ENCODE data around the gene NCLN.
"Not testable (repeated sequence)": the region's sequence is repeated elsewhere in the genome, so short reads cannot be mapped to it uniquely, and the experiment has no call there.

The NCLN gene

GRCh38 chr19:3149526-3150505, 35.9 kb upstream of the NCLN start:
- H3K27me3 Mint-ChIP-seq = no peaks in the 10 kb centered on the region
- peaks cover 6 to 10% of the 10 kb centered on the region in 2 donors for H3K4me1 Mint-ChIP-seq (ENCODE audit: low read depth in 2 of 2)
- H3K4me3 Mint-ChIP-seq = no peak overlapping the region
- H3K36me3 Mint-ChIP-seq (ENCODE audit: insufficient read depth) = no peaks in the 10 kb centered on the region
- H3K9me3 Mint-ChIP-seq = no peaks in the 10 kb centered on the region
- DNase-seq (no peak), ATAC-seq (replicated peaks) (no peak)
- H3K27ac Mint-ChIP-seq = peak overlapping the region in 1 of 2 donors; percentile 45

GRCh38 chr19:3150739-3151329, 34.9 kb upstream of the NCLN start:
- Mint-ChIP-seq H3K4me3 (no peak overlapping the region), H3K9me3 (peaks cover 0 to 1% of the 10 kb centered on the region in 2 donors), H3K36me3 (ENCODE audit: insufficient read depth) (peaks cover 3% of the 10 kb centered on the region), H3K4me1 (ENCODE audit: low read depth in 2 of 2) (peaks cover 6 to 13% of the 10 kb centered on the region in 2 donors), H3K27ac (no peak overlapping the region), H3K27me3 (no peaks in the 10 kb centered on the region)
- no peak for DNase-seq
- ATAC-seq (replicated peaks) = no peak

GRCh38 chr19:3151563-3152418, 33.9 kb upstream of the NCLN start:
- ATAC-seq (replicated peaks) = no peak
- Mint-ChIP-seq H3K9me3 (peaks cover 0 to 1% of the 10 kb centered on the region in 2 donors), H3K4me1 (ENCODE audit: low read depth in 2 of 2) (peaks cover 5 to 13% of the 10 kb centered on the region in 2 donors), H3K27ac (no peak overlapping the region), H3K4me3 (no peak overlapping the region), H3K27me3 (no peaks in the 10 kb centered on the region), H3K36me3 (ENCODE audit: insufficient read depth) (peaks cover 3% of the 10 kb centered on the region)
- DNase-seq = no peak

GRCh38 chr19:3152419-3152780, 33.3 kb upstream of the NCLN start:
- Mint-ChIP-seq H3K9me3 (peaks cover 0 to 1% of the 10 kb centered on the region in 2 donors), H3K4me3 (no peak overlapping the region), H3K27ac (no peak overlapping the region), H3K4me1 (ENCODE audit: low read depth in 2 of 2) (peaks cover 3 to 13% of the 10 kb centered on the region in 2 donors), H3K36me3 (ENCODE audit: insufficient read depth) (peaks cover 3% of the 10 kb centered on the region), H3K27me3 (no peaks in the 10 kb centered on the region)
- DNase-seq = no peak
- ATAC-seq (replicated peaks) = no peak

GRCh38 chr19:3153286-3154230, 32.2 kb upstream of the NCLN start:
- Mint-ChIP-seq H3K4me3 (no peak overlapping the region), H3K27me3 (no peaks in the 10 kb centered on the region), H3K27ac (no peak overlapping the region), H3K9me3 (peaks cover 0 to 1% of the 10 kb centered on the region in 2 donors), H3K4me1 (ENCODE audit: low read depth in 2 of 2) (peaks cover 3 to 15% of the 10 kb centered on the region in 2 donors), H3K36me3 (ENCODE audit: insufficient read depth) (peaks cover 3% of the 10 kb centered on the region)
- ATAC-seq (replicated peaks) (no peak), DNase-seq (no peak)

- DNase-seq; H3K27me3 Mint-ChIP-seq; H3K9me3 Mint-ChIP-seq; H3K4me3 Mint-ChIP-seq; H3K36me3 Mint-ChIP-seq (ENCODE audit: insufficient read depth); ATAC-seq (replicated peaks); H3K27ac Mint-ChIP-seq: not testable (repeated sequence)
- H3K4me1 Mint-ChIP-seq (ENCODE audit: low read depth in 2 of 2) = peaks cover 3 to 12% of the 10 kb centered on the region in 2 donors
Observed at GRCh38 chr19:3154447-3154846, 31.3 kb upstream of the NCLN start.

GRCh38 chr19:3154957-3155736, 30.6 kb upstream of the NCLN start:
- DNase-seq (peak; percentile 53 to 71 (median 70)), ATAC-seq (replicated peaks) (peak; percentile 95)
- Mint-ChIP-seq H3K9me3 (peaks cover 0 to 2% of the 10 kb centered on the region in 2 donors), H3K4me3 (no peak overlapping the region), H3K4me1 (ENCODE audit: low read depth in 2 of 2) (peaks cover 3 to 9% of the 10 kb centered on the region in 2 donors), H3K36me3 (ENCODE audit: insufficient read depth) (peaks cover 7% of the 10 kb centered on the region), H3K27ac (no peak overlapping the region), H3K27me3 (no peaks in the 10 kb centered on the region)

- peaks cover 10% of the 10 kb centered on the region for H3K36me3 Mint-ChIP-seq (ENCODE audit: insufficient read depth)
- DNase-seq (no peak), ATAC-seq (replicated peaks) (no peak)
- peaks cover 3 to 9% of the 10 kb centered on the region in 2 donors for H3K4me1 Mint-ChIP-seq (ENCODE audit: low read depth in 2 of 2)
- H3K27ac Mint-ChIP-seq = no peak overlapping the region
- H3K4me3 Mint-ChIP-seq = no peak overlapping the region
- no peaks in the 10 kb centered on the region for H3K27me3 Mint-ChIP-seq
- peaks cover 0 to 4% of the 10 kb centered on the region in 2 donors for H3K9me3 Mint-ChIP-seq
Observed at GRCh38 chr19:3157096-3157845, 28.5 kb upstream of the NCLN start.

- Mint-ChIP-seq H3K27me3 (no peaks in the 10 kb centered on the region), H3K9me3 (peaks cover 0 to 4% of the 10 kb centered on the region in 2 donors), H3K4me3 (no peak overlapping the region), H3K36me3 (ENCODE audit: insufficient read depth) (peaks cover 17% of the 10 kb centered on the region), H3K27ac (no peak overlapping the region), H3K4me1 (ENCODE audit: low read depth in 2 of 2) (peaks cover 10 to 16% of the 10 kb centered on the region in 2 donors)
- no peak for DNase-seq
- ATAC-seq (replicated peaks) = no peak
Observed at GRCh38 chr19:3159565-3159964, 26.2 kb upstream of the NCLN start.

- ATAC-seq (replicated peaks) (no peak), DNase-seq (no peak)
- Mint-ChIP-seq H3K4me3 (no peak overlapping the region), H3K36me3 (ENCODE audit: insufficient read depth) (peaks cover 17% of the 10 kb centered on the region), H3K4me1 (ENCODE audit: low read depth in 2 of 2) (peaks cover 10 to 16% of the 10 kb centered on the region in 2 donors), H3K27me3 (no peaks in the 10 kb centered on the region), H3K9me3 (peaks cover 0 to 3% of the 10 kb centered on the region in 2 donors), H3K27ac (peak overlapping the region in 1 of 2 donors; percentile 23)
Observed at GRCh38 chr19:3160219-3160618, 25.5 kb upstream of the NCLN start.

- H3K9me3 Mint-ChIP-seq = peaks cover 0 to 3% of the 10 kb centered on the region in 2 donors
- DNase-seq (no peak), ATAC-seq (replicated peaks) (no peak)
- H3K36me3 Mint-ChIP-seq (ENCODE audit: insufficient read depth) = peaks cover 26% of the 10 kb centered on the region
- no peaks in the 10 kb centered on the region for H3K27me3 Mint-ChIP-seq
- no peak overlapping the region for H3K4me3 Mint-ChIP-seq
- peaks cover 12 to 15% of the 10 kb centered on the region in 2 donors for H3K4me1 Mint-ChIP-seq (ENCODE audit: low read depth in 2 of 2)
- peak overlapping the region in 1 of 2 donors; percentile 81 for H3K27ac Mint-ChIP-seq
Observed at GRCh38 chr19:3161453-3161852, 24.3 kb upstream of the NCLN start.

Data from effector memory CD8-positive, alpha-beta T cell (primary cell).